IPS-15b (cell line): ENCODE results near the gene BCOR.

Experiments used
- H3K27me3 ChIP-seq: one replicate; pipeline ENCODE4 v1.6.1; 2013; ENCODE audit warnings: low read length; ENCODE audit not compliant: control insufficient read depth, insufficient read depth
- H3K36me3 ChIP-seq: one replicate; pipeline ENCODE4 v1.6.1; 2013; ENCODE audit warnings: low read length; ENCODE audit not compliant: control insufficient read depth, insufficient read depth
- H3K4me1 ChIP-seq: one replicate; pipeline ENCODE4 v1.6.1; 2013; ENCODE audit warnings: mild to moderate bottlenecking, low read length; ENCODE audit not compliant: control insufficient read depth, insufficient read depth
- H3K4me3 ChIP-seq: one replicate; pipeline ENCODE4 v1.5.1; 2013; ENCODE audit warnings: low read depth, low read length
- H3K9ac ChIP-seq: one replicate; pipeline ENCODE4 v1.6.1; 2013; ENCODE audit warnings: low read depth, mild to moderate bottlenecking, low read length
- H3K9me3 ChIP-seq: one replicate; pipeline ENCODE4 v1.6.1; 2013; ENCODE audit warnings: mild to moderate bottlenecking, low read length; ENCODE audit not compliant: control insufficient read depth, insufficient read depth

The BCOR gene

GRCh38 chrX:40078489-40079227 lies 19.1 kb downstream of the BCOR start:
- Histone ChIP-seq H3K9ac (no peak overlapping the region), H3K4me1 (peaks cover 27% of the 10 kb centered on the region), H3K9me3 (no peaks in the 10 kb centered on the region), H3K27me3 (peaks cover 6% of the 10 kb centered on the region), H3K4me3 (no peak overlapping the region), H3K36me3 (peaks cover 37% of the 10 kb centered on the region)

GRCh38 chrX:40077906-40078305 lies 19.9 kb downstream of the BCOR start:
- Histone ChIP-seq H3K36me3 (peaks cover 45% of the 10 kb centered on the region), H3K4me1 (peaks cover 27% of the 10 kb centered on the region), H3K9me3 (no peaks in the 10 kb centered on the region), H3K9ac (no peak overlapping the region), H3K4me3 (no peak overlapping the region), H3K27me3 (peaks cover 6% of the 10 kb centered on the region)

GRCh38 chrX:40076750-40077575 lies 20.8 kb downstream of the BCOR start:
- H3K9ac ChIP-seq = no peak overlapping the region
- no peak overlapping the region for H3K4me3 ChIP-seq
- H3K27me3 ChIP-seq = no peaks in the 10 kb centered on the region
- H3K36me3 ChIP-seq = peaks cover 54% of the 10 kb centered on the region
- H3K4me1 ChIP-seq = peaks cover 21% of the 10 kb centered on the region
- no peaks in the 10 kb centered on the region for H3K9me3 ChIP-seq

- no peak overlapping the region for H3K9ac ChIP-seq
Observed at GRCh38 chrX:40074959-40075332, 22.8 kb downstream of the BCOR start.

GRCh38 chrX:40074080-40074958 lies 23.4 kb downstream of the BCOR start:
- Histone ChIP-seq H3K4me1 (peaks cover 8% of the 10 kb centered on the region), H3K36me3 (peaks cover 64% of the 10 kb centered on the region), H3K27me3 (no peaks in the 10 kb centered on the region), H3K9ac (no peak overlapping the region), H3K9me3 (no peaks in the 10 kb centered on the region), H3K4me3 (no peak overlapping the region)

More at GRCh38 chrX:40074959-40075332, 22.8 kb downstream of the BCOR start:
- Histone ChIP-seq H3K4me3 (no peak overlapping the region), H3K9me3 (no peaks in the 10 kb centered on the region), H3K27me3 (no peaks in the 10 kb centered on the region), H3K4me1 (peaks cover 10% of the 10 kb centered on the region), H3K36me3 (peaks cover 58% of the 10 kb centered on the region)

- Histone ChIP-seq H3K36me3 (peaks cover 66% of the 10 kb centered on the region), H3K4me1 (peaks cover 3% of the 10 kb centered on the region), H3K9me3 (no peaks in the 10 kb centered on the region), H3K27me3 (no peaks in the 10 kb centered on the region), H3K9ac (no peak overlapping the region), H3K4me3 (no peak overlapping the region)
Observed at GRCh38 chrX:40073439-40074054, 24.2 kb downstream of the BCOR start.

GRCh38 chrX:40072246-40072645 lies 25.5 kb downstream of the BCOR start:
- peaks cover 64% of the 10 kb centered on the region for H3K36me3 ChIP-seq

GRCh38 chrX:40068048-40068447 lies 29.7 kb downstream of the BCOR start:
- H3K36me3 ChIP-seq = peaks cover 46% of the 10 kb centered on the region
- H3K9ac ChIP-seq = no peak overlapping the region
- H3K9me3 ChIP-seq = no peaks in the 10 kb centered on the region
- H3K4me1 ChIP-seq = peaks cover 11% of the 10 kb centered on the region
- no peaks in the 10 kb centered on the region for H3K27me3 ChIP-seq
- H3K4me3 ChIP-seq = no peak overlapping the region

More at GRCh38 chrX:40072246-40072645, 25.5 kb downstream of the BCOR start:
- Histone ChIP-seq H3K4me3 (no peak overlapping the region), H3K27me3 (no peaks in the 10 kb centered on the region), H3K9me3 (no peaks in the 10 kb centered on the region), H3K9ac (no peak overlapping the region), H3K4me1 (peaks cover 3% of the 10 kb centered on the region)

GRCh38 chrX:40066700-40067099 lies 31.1 kb downstream of the BCOR start:
- no peak overlapping the region for H3K4me3 ChIP-seq
- no peak overlapping the region for H3K9ac ChIP-seq
- H3K36me3 ChIP-seq = peaks cover 48% of the 10 kb centered on the region
- no peaks in the 10 kb centered on the region for H3K27me3 ChIP-seq
- H3K9me3 ChIP-seq = no peaks in the 10 kb centered on the region
- H3K4me1 ChIP-seq = peaks cover 11% of the 10 kb centered on the region

GRCh38 chrX:40065296-40066046 lies 32.3 kb downstream of the BCOR start:
- H3K4me3 ChIP-seq = no peak overlapping the region
- H3K27me3 ChIP-seq = no peaks in the 10 kb centered on the region
- peaks cover 11% of the 10 kb centered on the region for H3K4me1 ChIP-seq
- no peaks in the 10 kb centered on the region for H3K9me3 ChIP-seq
- no peak overlapping the region for H3K9ac ChIP-seq
- H3K36me3 ChIP-seq = peaks cover 58% of the 10 kb centered on the region
